SK-N-SH (cell line): ENCODE results near the gene RALA. TPM values are rescaled to one million over a fixed set of nuclear protein-coding genes. Genes with fewer than 3 reads are reported as not detected.
A peak's percentile ranks its signal among the peaks of the same experiment; 100 is the strongest.

Experiments used
- CTCF ChIA-PET: fragments of 300-600, 350-600 bp; formaldehyde crosslinking; extraction: SDS; loops from one replicate; lab custom pipeline; 2021; lab: Yijun Ruan, JAX
- POLR2A ChIA-PET: fragments of 350-600 bp; sonication (Branson Sonifier 250); formaldehyde crosslinking; extraction: SDS; loops from one replicate; lab custom pipeline; 2020; ENCODE audit warnings: antibody characterized with exemption, inconsistent platforms; lab: Yijun Ruan, JAX
- DNase-seq: peaks from one replicate; pipeline ENCODE4 v3.0.0; 2012
- H2AFZ ChIP-seq: fragments of 200-600 bp; sonication (generic); 2 replicates; pipeline ENCODE4 v1.8.1; 2016; ENCODE audit warnings: antibody characterized with exemption, mild to moderate bottlenecking, low read depth
- H3F3A ChIP-seq: fragments of 200-600 bp; sonication (generic); replicated peaks from 2 replicates; pipeline ENCODE3; 2016; ENCODE audit warnings: antibody characterized with exemption, mild to moderate bottlenecking; ENCODE audit not compliant: insufficient read depth
- H3K27ac ChIP-seq, 2 experiments: fragments of 200-500 bp in 1 of 2; fragments of 200-600 bp in 1 of 2; sonication (Bioruptor generic) in 1 of 2; sonication (generic), shearing (Covaris generic) in 1 of 2; 2 replicates each; pipeline versions ENCODE4 v1.5.1 to v1.6.1; 2014 to 2016; ENCODE audit warnings: low read depth in 2 of 2, inconsistent platforms in 1 of 2, low read length in 1 of 2, mild to moderate bottlenecking in 1 of 2, mixed read lengths in 1 of 2
- H3K27me3 ChIP-seq: fragments of 200-600 bp; sonication (generic), shearing (Covaris generic); 2 replicates; pipeline ENCODE4 v1.6.1; 2016; ENCODE audit warnings: mixed run types; ENCODE audit not compliant: insufficient read depth
- H3K36me3 ChIP-seq, 2 experiments: fragments of 200-500 bp in 1 of 2; fragments of 200-600 bp in 1 of 2; sonication (Bioruptor generic) in 1 of 2; sonication (generic) in 1 of 2; replicated peaks in 1 of 2; 2 replicates each; pipeline versions ENCODE3 to v1.5.1; 2014 to 2016; ENCODE audit warnings: low read length in 1 of 2, mild to moderate bottlenecking in 1 of 2; ENCODE audit not compliant: insufficient read depth in 2 of 2, control insufficient read depth in 1 of 2
- H3K4me1 ChIP-seq, 2 experiments: fragments of 200-500 bp in 1 of 2; fragments of 200-600 bp in 1 of 2; sonication (Bioruptor generic) in 1 of 2; sonication (generic), shearing (Covaris generic) in 1 of 2; 2 replicates each; pipeline versions ENCODE4 v1.5.1 to v1.6.1; 2014 to 2016; ENCODE audit warnings: low read depth in 1 of 2, low read length in 1 of 2, mixed run types in 1 of 2; ENCODE audit not compliant: insufficient read depth in 2 of 2, control insufficient read depth in 1 of 2
- H3K4me2 ChIP-seq: fragments of 200-600 bp; sonication (generic), shearing (Covaris generic); 2 replicates; pipeline ENCODE4 v1.6.1; 2017; ENCODE audit warnings: mixed run types
- H3K4me3 ChIP-seq, 2 experiments: fragments of 200-500 bp in 1 of 2; fragments of 200-600 bp in 1 of 2; sonication (Bioruptor generic) in 1 of 2; sonication (generic), shearing (Covaris generic) in 1 of 2; 2 replicates each; pipeline versions ENCODE4 v1.5.1 to v1.8.1; 2014 to 2016; ENCODE audit warnings: low read depth in 2 of 2, inconsistent platforms in 1 of 2, low read length in 1 of 2, mild to moderate bottlenecking in 1 of 2, mixed read lengths in 1 of 2, moderate library complexity in 1 of 2
- H3K79me2 ChIP-seq: fragments of 200-600 bp; sonication (generic); 2 replicates; pipeline ENCODE4 v1.8.1; 2017; ENCODE audit warnings: mild to moderate bottlenecking; ENCODE audit not compliant: insufficient read depth
- H3K9ac ChIP-seq: fragments of 200-600 bp; sonication (generic); 2 replicates; pipeline ENCODE4 v1.6.1; 2017; ENCODE audit warnings: mixed run types
- H3K9me2 ChIP-seq: fragments of 200-600 bp; sonication (generic); 2 replicates; pipeline ENCODE4 v1.6.1; 2017; ENCODE audit warnings: mixed run types
- H3K9me3 ChIP-seq: fragments of 200-600 bp; sonication (generic); 2 replicates; pipeline ENCODE4 v1.6.1; 2017; ENCODE audit warnings: mixed run types, mild to moderate bottlenecking, moderate library complexity
- H4K20me1 ChIP-seq: fragments of 200-600 bp; sonication (generic); 2 replicates; pipeline ENCODE4 v1.6.1; 2017; ENCODE audit warnings: mild to moderate bottlenecking, mixed run types; ENCODE audit not compliant: insufficient read depth
- CTCF ChIP-seq: fragments of 200-600 bp; sonication (generic); IDR thresholded peaks from 2 replicates; pipeline ENCODE4 v1.6.1; 2017; ENCODE audit warnings: antibody characterized with exemption, mild to moderate bottlenecking, moderate library complexity
- FOXM1 ChIP-seq: IDR thresholded peaks from 2 replicates; pipeline ENCODE4 v1.4.0; 2012; ENCODE audit warnings: low read depth, mild to moderate bottlenecking
- GABPA ChIP-seq: IDR thresholded peaks from 2 replicates; pipeline ENCODE4 v1.4.0; 2012; ENCODE audit warnings: low read depth, mild to moderate bottlenecking
- GATA2 ChIP-seq: sonication (generic); formaldehyde crosslinking; IDR thresholded peaks from 2 replicates; pipeline ENCODE4 v1.5.0; 2020; ENCODE audit warnings: mild to moderate bottlenecking, missing genetic modification reagents
- IRF3 ChIP-seq: fragments of 150-350 bp; IDR thresholded peaks from 2 replicates; pipeline ENCODE4 v1.6.1; 2016; ENCODE audit warnings: mild to moderate bottlenecking, low read depth, low read length
- JUND ChIP-seq: IDR thresholded peaks from 2 replicates; pipeline ENCODE4 v1.4.0; 2012
- PBX3 ChIP-seq: IDR thresholded peaks from 2 replicates; pipeline ENCODE4; 2012
- RAD21 ChIP-seq: IDR thresholded peaks from 2 replicates; pipeline ENCODE4 v1.6.1; 2012; ENCODE audit warnings: mild to moderate bottlenecking, low read length
- RCOR1 ChIP-seq: fragments of 150-350 bp; IDR thresholded peaks from 2 replicates; pipeline ENCODE4 v1.6.1; 2017; ENCODE audit warnings: antibody characterized with exemption, low read length
- RXRA ChIP-seq: IDR thresholded peaks from 2 replicates; pipeline ENCODE4 v1.4.0; 2012; ENCODE audit warnings: low read depth, mild to moderate bottlenecking, borderline replicate concordance
- SIN3A ChIP-seq: IDR thresholded peaks from 2 replicates; pipeline ENCODE4 v1.6.1; 2012; ENCODE audit warnings: low read depth, mild to moderate bottlenecking, low read length, moderate library complexity, borderline replicate concordance
- SMC3 ChIP-seq: IDR thresholded peaks from 2 replicates; pipeline ENCODE4 v1.6.1; 2012; ENCODE audit warnings: low read depth, low read length, improper control_type of control experiment
- TAF1 ChIP-seq: IDR thresholded peaks from 2 replicates; pipeline ENCODE4 v1.6.1; 2012; ENCODE audit warnings: low read depth, mild to moderate bottlenecking, low read length, moderate library complexity, borderline replicate concordance
- TCF12 ChIP-seq: IDR thresholded peaks from 2 replicates; pipeline ENCODE4 v1.4.0; 2012
- USF1 ChIP-seq: IDR thresholded peaks from 2 replicates; pipeline ENCODE4 v1.4.0; 2012; ENCODE audit warnings: low read depth, borderline replicate concordance
- USF2 ChIP-seq: fragments of 150-350 bp; IDR thresholded peaks from 2 replicates; pipeline ENCODE4 v1.6.1; 2017; ENCODE audit warnings: antibody characterized with exemption, low read length, low read depth, borderline replicate concordance
- WGBS: methylation state at CpG from one replicate; pipeline ENCODE4 v1.1.6; 2017; ENCODE audit warnings: low lambda C conversion rate; 5-methylcytosine and 5-hydroxymethylcytosine counted together
- polyA plus RNA-seq, 3 experiments: library from polyadenylated mRNA; depleted of rRNA; stranded (reverse); fragments of >200 nt; gene quantifications; 2 replicates each; pipeline ENCODE4 v1.2.3, GENCODE V29; 2012

RALA gene
- polyA plus RNA-seq, 1 of the 3 experiments (the other 2 are of a cell fraction) = 29.0 TPM

- no peaks in the 10 kb centered on the region for H3K9me2 ChIP-seq
- no peak overlapping the region for H2AFZ ChIP-seq
- POLR2A ChIA-PET = no interaction called here
- peaks cover 63 to 78% of the 10 kb centered on the region in 2 experiments for H3K36me3 ChIP-seq
- TF ChIP-seq TAF1 = no peak
- TF ChIP-seq FOXM1 = no peak
- TF ChIP-seq USF2 = no peak
- TF ChIP-seq SIN3A = no peak
- TF ChIP-seq SMC3 = no peak
- TF ChIP-seq JUND = no peak
- 0 out of 2 replicates have a peak, but pooled peaks have one; percentile 0 for TF ChIP-seq RAD21
- TF ChIP-seq CTCF = peak; percentile 42
- TF ChIP-seq, all 33 proteins: peak for 2
- Histone ChIP-seq H3K9ac (no peak overlapping the region), H3K27me3 (no peaks in the 10 kb centered on the region), H3K4me3 (no peak overlapping the region), H3K27ac (no peak overlapping the region; a peak in 1 of 4 replicates), H4K20me1 (no peaks in the 10 kb centered on the region), H3K4me2 (no peak overlapping the region), H3K9me3 (no peaks in the 10 kb centered on the region), H3K4me1 (peaks cover 0 to 6% of the 10 kb centered on the region in 2 experiments; a peak in 2 of 4 replicates), H3K79me2 (peaks cover 26% of the 10 kb centered on the region), H3F3A (peaks cover 26% of the 10 kb centered on the region)
- 82% methylated on average over 5 of the region's 5 CpGs for WGBS
- peak; percentile 28 for DNase-seq
- CTCF ChIA-PET = no interaction called here
Observed at GRCh38 chr7:39703144-39703543, 79.8 kb downstream of the RALA start.

GRCh38 chr7:39709029-39709428 is 85.7 kb downstream of the RALA start:
- Histone ChIP-seq H3F3A (peaks cover 17% of the 10 kb centered on the region), H3K27me3 (no peaks in the 10 kb centered on the region), H4K20me1 (no peaks in the 10 kb centered on the region), H3K4me2 (no peak overlapping the region), H3K4me3 (no peak overlapping the region), H3K4me1 (peaks cover 0 to 5% of the 10 kb centered on the region in 2 experiments; a peak in 1 of 4 replicates), H3K9me3 (no peaks in the 10 kb centered on the region), H3K27ac (peak overlapping the region in 1 of 2 experiments; percentile 12; a peak in 1 of 4 replicates)
- 98% methylated on average over 5 of the region's 5 CpGs for WGBS
- DNase-seq = no peak
- POLR2A ChIA-PET = interaction anchor here (1.4 kb wide), 1 partner anchor 27 kb away, joined by 3 read pairs; no protein-coding TSS in a partner anchor
- TF ChIP-seq TCF12 (no peak), GATA2 (CRISPR knock-in tag) (no peak), USF1 (no peak), RXRA (no peak), IRF3 (no peak), PBX3 (no peak), RCOR1 (no peak), GABPA (no peak)
- TF ChIP-seq, all 33 proteins: peak for 0
- H2AFZ ChIP-seq = no peak overlapping the region
- H3K9ac ChIP-seq = no peak overlapping the region
- H3K9me2 ChIP-seq = no peaks in the 10 kb centered on the region
- CTCF ChIA-PET = interaction anchor here (1.6 to 3.2 kb wide), 4 partner anchors 11 to 129 kb away, joined by 5 to 13 read pairs (median 9); no protein-coding TSS in a partner anchor
- H3K36me3 ChIP-seq = peaks cover 30 to 37% of the 10 kb centered on the region in 2 experiments
- H3K79me2 ChIP-seq = peaks cover 5% of the 10 kb centered on the region
